Suprapubic skin (tissue), 4 donors: ENCODE data around the gene SEM1. TPM values are rescaled to one million over a fixed set of nuclear protein-coding genes. Genes with fewer than 3 reads are reported as not detected.

Experiments used
- DNase-seq, 2 donors: peaks; one replicate each; pipeline ENCODE4 v3.0.0-alpha.2; 2019; ENCODE audit warnings: low spot score in 2 of 2
- H3K27ac ChIP-seq: fragments of 200-600 bp; sonication (generic); one replicate; pipeline ENCODE4 v1.5.1; 2019
- H3K27me3 ChIP-seq: fragments of 200-600 bp; sonication (generic); one replicate; pipeline ENCODE4 v1.5.1; 2019
- H3K36me3 ChIP-seq: fragments of 200-600 bp; sonication (generic); one replicate; pipeline ENCODE4 v1.5.1; 2019
- H3K4me1 ChIP-seq: fragments of 200-600 bp; sonication (generic); one replicate; pipeline ENCODE4 v1.5.1; 2019
- H3K4me3 ChIP-seq: fragments of 200-600 bp; sonication (generic); one replicate; pipeline ENCODE4 v1.5.1; 2019; ENCODE audit warnings: mild to moderate bottlenecking
- H3K9me3 ChIP-seq: fragments of 200-600 bp; sonication (generic); one replicate; pipeline ENCODE4 v1.5.1; 2019
- EP300 ChIP-seq: sonication (generic); formaldehyde crosslinking; IDR thresholded peaks from one replicate; pipeline ENCODE4 v1.6.1; 2017; ENCODE audit warnings: antibody characterized with exemption
- POLR2A ChIP-seq, 2 donors: fragments of 450-650 bp; IDR thresholded peaks; one replicate each; pipeline ENCODE4 v1.6.1; 2017; ENCODE audit warnings: antibody characterized with exemption in 2 of 2, mild to moderate bottlenecking in 2 of 2, moderate library complexity in 2 of 2
- POLR2AphosphoS5 ChIP-seq, 3 donors: sonication (generic); formaldehyde crosslinking; IDR thresholded peaks; one replicate each; pipeline ENCODE4 v1.6.1; 2017; ENCODE audit warnings: antibody characterized with exemption in 3 of 3
- WGBS: methylation state at CpG from one replicate; pipeline ENCODE4 v1.1.5; 2018; 5-methylcytosine and 5-hydroxymethylcytosine counted together
- total RNA-seq, 4 donors: library from RNA; depleted of rRNA; stranded (reverse); fragments of >200 nt; gene quantifications; one replicate each; pipeline ENCODE4 v1.1.0, GENCODE V29; 2016
- TF ChIP-seq, protein P1 (sequence below), 2 donors: fragments of 200-600 bp in 1 of 2; fragments of 450-650 bp in 1 of 2; sonication (generic) in 1 of 2; IDR thresholded peaks; one replicate each; pipeline ENCODE4 v1.5.1; 2016 to 2019; ENCODE audit warnings: antibody characterized with exemption in 2 of 2, mild to moderate bottlenecking in 1 of 2, moderate library complexity in 1 of 2

SEM1 gene
- total RNA-seq, 4 donors from 2014 or later = 16.6 to 33.3 (median 17.7) TPM

DNA sequence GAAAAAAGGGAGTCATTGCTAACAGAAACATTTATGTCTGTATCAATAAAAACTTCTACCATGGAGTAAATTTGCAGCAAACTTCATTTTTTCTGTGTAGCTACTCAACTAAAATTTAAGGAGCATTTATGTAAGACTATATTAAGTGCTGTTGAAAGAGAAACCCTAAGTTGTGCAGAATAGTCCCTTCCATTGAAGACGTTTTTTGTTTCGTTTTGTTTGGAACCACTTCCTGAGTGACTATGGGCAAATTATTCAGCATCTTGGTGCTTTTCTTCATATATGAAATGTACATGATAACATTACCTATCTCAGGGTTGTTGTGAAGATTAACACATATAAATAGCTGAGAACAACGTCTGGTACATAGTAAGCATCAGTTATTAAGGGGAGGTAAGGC is 24.3 kb downstream of the SEM1 start:
- TF ChIP-seq EP300 = no peak
- no peak for TF ChIP-seq POLR2A (IDR thresholded peaks at IDR 0.05)
- TF ChIP-seq POLR2AphosphoS5 (IDR thresholded peaks at IDR 0.05) = no peak
- TF ChIP-seq, protein P1, sequence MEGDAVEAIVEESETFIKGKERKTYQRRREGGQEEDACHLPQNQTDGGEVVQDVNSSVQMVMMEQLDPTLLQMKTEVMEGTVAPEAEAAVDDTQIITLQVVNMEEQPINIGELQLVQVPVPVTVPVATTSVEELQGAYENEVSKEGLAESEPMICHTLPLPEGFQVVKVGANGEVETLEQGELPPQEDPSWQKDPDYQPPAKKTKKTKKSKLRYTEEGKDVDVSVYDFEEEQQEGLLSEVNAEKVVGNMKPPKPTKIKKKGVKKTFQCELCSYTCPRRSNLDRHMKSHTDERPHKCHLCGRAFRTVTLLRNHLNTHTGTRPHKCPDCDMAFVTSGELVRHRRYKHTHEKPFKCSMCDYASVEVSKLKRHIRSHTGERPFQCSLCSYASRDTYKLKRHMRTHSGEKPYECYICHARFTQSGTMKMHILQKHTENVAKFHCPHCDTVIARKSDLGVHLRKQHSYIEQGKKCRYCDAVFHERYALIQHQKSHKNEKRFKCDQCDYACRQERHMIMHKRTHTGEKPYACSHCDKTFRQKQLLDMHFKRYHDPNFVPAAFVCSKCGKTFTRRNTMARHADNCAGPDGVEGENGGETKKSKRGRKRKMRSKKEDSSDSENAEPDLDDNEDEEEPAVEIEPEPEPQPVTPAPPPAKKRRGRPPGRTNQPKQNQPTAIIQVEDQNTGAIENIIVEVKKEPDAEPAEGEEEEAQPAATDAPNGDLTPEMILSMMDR (IDR thresholded peaks at IDR 0.05) = no peak
- no peak overlapping the region for H3K27ac ChIP-seq
- WGBS = 85% methylated on average over 3 of the region's 3 CpGs

DNA sequence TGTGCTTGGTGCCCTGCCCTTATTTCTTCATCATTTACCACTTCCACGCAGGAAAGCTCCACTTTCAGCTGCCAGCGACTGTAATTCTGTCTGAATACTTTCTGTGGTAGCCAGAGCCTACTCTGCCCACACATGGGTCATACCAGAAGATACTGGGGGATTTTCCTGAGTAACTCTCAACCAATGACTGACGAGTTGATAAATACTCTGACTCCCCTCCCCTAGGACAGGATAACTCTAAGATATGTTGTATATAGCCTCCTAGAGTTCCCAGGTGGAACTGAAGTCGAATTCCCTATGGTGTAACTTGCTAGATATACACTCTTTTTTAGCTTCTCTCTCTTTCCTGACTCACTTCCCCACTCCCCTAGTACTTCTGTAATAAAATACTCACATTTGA is 29.8 kb downstream of the SEM1 start:
- Histone ChIP-seq H3K9me3 (peaks cover 7% of the 10 kb centered on the region), H3K27me3 (no peaks in the 10 kb centered on the region), H3K4me1 (no peaks in the 10 kb centered on the region), H3K4me3 (no peak overlapping the region), H3K27ac (no peak overlapping the region), H3K36me3 (no peaks in the 10 kb centered on the region)
- TF ChIP-seq EP300 (no peak), POLR2A (IDR thresholded peaks at IDR 0.05) (no peak), POLR2AphosphoS5 (IDR thresholded peaks at IDR 0.05) (no peak)
- TF ChIP-seq, protein P1 (IDR thresholded peaks at IDR 0.05) = no peak
- DNase-seq = no peak
- 90% methylated on average over 4 of the region's 4 CpGs for WGBS

More for the DNA sequence above, 24.3 kb downstream of the SEM1 start:
- H3K27me3 ChIP-seq = no peaks in the 10 kb centered on the region
- no peaks in the 10 kb centered on the region for H3K4me1 ChIP-seq
- H3K9me3 ChIP-seq = peaks cover 7% of the 10 kb centered on the region
- peaks cover 10% of the 10 kb centered on the region for H3K36me3 ChIP-seq
- no peak for DNase-seq
- H3K4me3 ChIP-seq = no peak overlapping the region

DNA sequence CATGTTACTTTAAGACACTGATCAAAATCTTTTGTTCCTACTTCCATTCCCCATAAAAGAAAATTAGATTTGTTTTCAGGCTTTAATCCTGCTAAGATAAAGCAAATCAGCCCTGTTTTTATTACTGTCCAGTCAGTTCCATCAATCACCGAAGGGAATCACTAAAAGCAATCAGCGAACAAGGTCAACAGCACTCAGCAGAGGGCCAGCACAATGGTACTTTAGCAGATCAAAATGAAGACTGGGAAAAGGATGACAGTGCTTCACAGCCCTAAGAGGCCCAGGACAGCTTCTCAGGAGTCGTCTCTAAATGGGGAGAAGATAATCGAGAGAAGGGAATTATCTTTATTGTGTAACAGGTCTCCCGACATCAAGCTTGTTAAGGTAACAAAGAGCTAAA is 32.7 kb downstream of the SEM1 start:
- H3K27ac ChIP-seq = no peak overlapping the region
- peaks cover 2% of the 10 kb centered on the region for H3K36me3 ChIP-seq
- WGBS = 86% methylated on average over 5 of the region's 5 CpGs
- H3K4me1 ChIP-seq = no peaks in the 10 kb centered on the region
- H3K9me3 ChIP-seq = peaks cover 4% of the 10 kb centered on the region
- DNase-seq = no peak
- H3K27me3 ChIP-seq = no peaks in the 10 kb centered on the region
- H3K4me3 ChIP-seq = no peak overlapping the region
- TF ChIP-seq, protein P1 (IDR thresholded peaks at IDR 0.05) = no peak
- TF ChIP-seq EP300 = no peak
- TF ChIP-seq POLR2A (IDR thresholded peaks at IDR 0.05) = no peak
- TF ChIP-seq POLR2AphosphoS5 (IDR thresholded peaks at IDR 0.05) = no peak

DNA sequence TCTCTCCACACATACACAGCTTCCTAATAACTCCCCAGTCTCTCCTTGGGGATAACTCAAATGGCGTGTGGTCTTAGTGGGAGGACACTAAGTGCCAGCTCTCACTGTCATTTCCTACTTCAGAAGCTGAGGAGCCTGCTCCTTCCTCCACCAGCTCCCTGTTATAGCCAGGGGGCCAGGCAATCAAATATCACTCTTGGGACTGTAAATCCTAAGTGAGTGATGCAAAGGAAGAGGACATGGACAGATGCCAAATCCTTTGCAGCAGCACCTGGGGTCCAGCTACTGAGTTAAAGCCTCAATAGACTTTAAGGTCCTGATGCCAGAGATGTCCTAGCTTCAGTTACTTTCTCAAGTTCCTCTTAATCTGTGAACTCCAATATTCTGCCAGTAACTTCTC is 34.1 kb downstream of the SEM1 start:
- no peak for DNase-seq
- WGBS = 94% methylated on average over 1 of the region's 1 CpG
- no peak for TF ChIP-seq POLR2AphosphoS5 (IDR thresholded peaks at IDR 0.05)
- TF ChIP-seq, protein P1 (IDR thresholded peaks at IDR 0.05) = no peak
- TF ChIP-seq EP300 = no peak
- TF ChIP-seq POLR2A (IDR thresholded peaks at IDR 0.05) = no peak

DNA sequence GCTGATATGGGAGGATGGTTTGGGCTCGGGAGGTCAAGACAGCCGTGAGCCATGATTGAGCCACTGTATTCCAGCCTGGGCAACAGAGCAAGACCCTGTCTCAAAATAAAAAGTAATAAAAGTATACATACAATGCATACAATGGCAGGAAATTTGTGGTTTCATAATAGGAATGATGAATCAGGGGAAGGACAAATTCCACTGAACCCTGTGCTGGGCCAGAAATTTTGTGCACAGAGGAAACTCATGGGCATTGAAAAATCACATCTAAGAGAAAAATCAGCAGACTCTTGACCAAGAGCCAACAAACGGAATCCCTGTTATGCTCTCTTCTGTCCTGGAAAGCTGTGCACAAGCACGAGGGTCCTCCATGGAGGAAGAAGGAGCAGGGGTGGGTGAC is 35.1 kb downstream of the SEM1 start:
- Histone ChIP-seq H3K36me3 (peaks cover 5% of the 10 kb centered on the region), H3K27ac (no peak overlapping the region), H3K27me3 (no peaks in the 10 kb centered on the region), H3K4me3 (no peak overlapping the region), H3K9me3 (no peaks in the 10 kb centered on the region), H3K4me1 (no peaks in the 10 kb centered on the region)
- TF ChIP-seq POLR2A (IDR thresholded peaks at IDR 0.05) (no peak), EP300 (no peak)
- TF ChIP-seq, protein P1 (IDR thresholded peaks at IDR 0.05) = no peak
- DNase-seq = no peak
- 88% methylated on average over 4 of the region's 4 CpGs for WGBS

More for the DNA sequence above, 34.1 kb downstream of the SEM1 start:
- Histone ChIP-seq H3K36me3 (peaks cover 5% of the 10 kb centered on the region), H3K27me3 (no peaks in the 10 kb centered on the region), H3K9me3 (no peaks in the 10 kb centered on the region), H3K4me1 (no peaks in the 10 kb centered on the region), H3K27ac (no peak overlapping the region), H3K4me3 (no peak overlapping the region)
